Transverse colon (tissue), 4 donors: ENCODE measurements around the gene HIP1R. TPM values are rescaled to one million over a fixed set of nuclear protein-coding genes. Genes with fewer than 3 reads are reported as not detected.

Experiments used
- DNase-seq: peaks from one replicate; pipeline ENCODE4 v3.0.0-alpha.2; 2019
- H3K27ac ChIP-seq, 4 donors: fragments of 200-600 bp; sonication (generic); 2 replicates each; pipeline ENCODE4 v1.5.1; 2016 to 2018; ENCODE audit warnings: inconsistent platforms in 4 of 4
- H3K27me3 ChIP-seq: fragments of 200-600 bp; sonication (generic); 2 replicates; pipeline ENCODE4 v1.5.1; 2017; ENCODE audit warnings: inconsistent platforms
- H3K36me3 ChIP-seq, 4 donors: fragments of 200-600 bp; sonication (generic); 2 replicates each; pipeline ENCODE4 v1.5.1; 2017 to 2019; ENCODE audit warnings: inconsistent platforms in 4 of 4
- H3K4me1 ChIP-seq, 4 donors: fragments of 200-600 bp; sonication (generic); 2 replicates each; pipeline ENCODE4 v1.5.1; 2017 to 2020; ENCODE audit warnings: inconsistent platforms in 4 of 4
- H3K4me3 ChIP-seq, 4 donors: fragments of 200-600 bp; sonication (generic); 1 replicate in 1 of 4; 2 replicates in 3 of 4; pipeline versions ENCODE4 v1.5.1 to v1.6.1; 2017 to 2019; ENCODE audit warnings: inconsistent platforms in 4 of 4
- H3K9me3 ChIP-seq, 2 donors: fragments of 200-600 bp; sonication (generic); 2 replicates each; pipeline ENCODE4 v1.5.1; 2017 to 2019; ENCODE audit warnings: inconsistent platforms in 2 of 2
- CTCF ChIP-seq, 5 experiments: fragments of 200-600 bp in 3 of 5; fragments of 450-650 bp in 2 of 5; sonication (generic) in 3 of 5; IDR thresholded peaks; 1 replicate in 2 of 5; 2 replicates in 3 of 5; pipeline ENCODE4 v1.5.1; 2016 to 2017; ENCODE audit warnings: antibody characterized with exemption in 5 of 5, inconsistent platforms in 3 of 5, mild to moderate bottlenecking in 2 of 5, moderate library complexity in 1 of 5
- EP300 ChIP-seq: sonication (generic); formaldehyde crosslinking; IDR thresholded peaks from one replicate; pipeline ENCODE4 v1.6.1; 2017; ENCODE audit warnings: antibody characterized with exemption, low read depth
- POLR2A ChIP-seq: fragments of 450-650 bp; IDR thresholded peaks from one replicate; pipeline ENCODE4 v1.6.1; 2016; ENCODE audit warnings: antibody characterized with exemption, mild to moderate bottlenecking, moderate library complexity
- POLR2AphosphoS5 ChIP-seq, 3 donors: sonication (generic); formaldehyde crosslinking; IDR thresholded peaks; one replicate each; pipeline ENCODE4 v1.6.1; 2016; ENCODE audit warnings: antibody characterized with exemption in 3 of 3
- WGBS, 2 donors: methylation state at CpG; one replicate each; pipeline ENCODE4 v1.1.5; 2018; ENCODE audit warnings: low coverage in 1 of 2; 5-methylcytosine and 5-hydroxymethylcytosine counted together
- in situ Hi-C, 4 donors: fragments of 200-750 bp; cut with MboI; loops; one replicate each; pipeline versions ENCODE4 v1.15.0 to v1.15.1; 2017; ENCODE audit warnings: low sequenced_read_pairs in 3 of 4, low pct_ligation_motif_present in 1 of 4, low pct_unique_long_range_greater_than_20kb in 1 of 4
- intact Hi-C: fragments of 100-400 bp; cut with DNase I; formaldehyde crosslinking; loops from one replicate; pipeline ENCODE4 v1.15.1; 2023; ENCODE audit warnings: low total_unique reads
- total RNA-seq, 4 donors: library from RNA; depleted of rRNA; stranded (reverse); fragments of >200 nt; gene quantifications; one replicate each; pipeline ENCODE4 v1.1.0, GENCODE V29; 2016

The HIP1R gene
- total RNA-seq, 4 donors from 2014 or later = 72.4 to 459 (median 146) TPM

GRCh38 chr12:122835750-122836026, 431 bp downstream of the HIP1R start:
- Histone ChIP-seq H3K36me3 (no peaks in the 10 kb centered on the region), H3K27ac (peak overlapping the region; percentile 88 to 94 (median 93)), H3K27me3 (no peaks in the 10 kb centered on the region), H3K9me3 (no peaks in the 10 kb centered on the region), H3K4me3 (peak overlapping the region; percentile 40 to 90 (median 84)), H3K4me1 (peaks cover 0 to 52% (median 43%) of the 10 kb centered on the region in 4 donors)
- intact Hi-C loops = loop anchor here (1.0 kb wide), 1 partner anchor 23 kb away; no protein-coding TSS in a partner anchor
- peak; percentile 50 for DNase-seq
- WGBS, 2 donors = no CpG with 5 or more reads among the region's 43 CpGs
- in situ Hi-C loops = no loop called here
- TF ChIP-seq POLR2AphosphoS5 (IDR thresholded peaks at IDR 0.05) (no peak), POLR2A (no peak), CTCF (IDR thresholded peaks at IDR 0.05) (no peak)

GRCh38 chr12:122836027-122836921, 1.0 kb downstream of the HIP1R start:
- WGBS, 2 donors = 0 to 37% methylated on average over 2 to 41 of the region's 42 CpGs

GRCh38 chr12:122837306-122838265, 2.3 kb downstream of the HIP1R start:
- intact Hi-C loops (no loop called here), in situ Hi-C loops (no loop called here)
- Histone ChIP-seq H3K27me3 (no peaks in the 10 kb centered on the region), H3K4me1 (peaks cover 0 to 52% (median 43%) of the 10 kb centered on the region in 4 donors), H3K36me3 (no peaks in the 10 kb centered on the region), H3K4me3 (peak overlapping the region in 1 of 4 donors; percentile 4), H3K9me3 (no peaks in the 10 kb centered on the region), H3K27ac (peak overlapping the region; percentile 88 to 94 (median 93))
- 62 to 81% methylated on average over 12 to 22 of the region's 22 CpGs for WGBS, 2 donors
- DNase-seq = peak; percentile 35
- no peak for TF ChIP-seq EP300
- peak; percentile 36 for TF ChIP-seq POLR2A

More at GRCh38 chr12:122836027-122836921, 1.0 kb downstream of the HIP1R start:
- no peaks in the 10 kb centered on the region for H3K27me3 ChIP-seq
- TF ChIP-seq EP300 (no peak), CTCF (IDR thresholded peaks at IDR 0.05) (no peak), POLR2AphosphoS5 (IDR thresholded peaks at IDR 0.05) (peak; percentile 41 to 78 (median 66)), POLR2A (peak; percentile 55)
- no peaks in the 10 kb centered on the region for H3K36me3 ChIP-seq
- in situ Hi-C loops (no loop called here), intact Hi-C loops (no loop called here)
- peak overlapping the region; percentile 40 to 90 (median 84) for H3K4me3 ChIP-seq
- no peaks in the 10 kb centered on the region for H3K9me3 ChIP-seq
- peak; percentile 72 for DNase-seq
- H3K27ac ChIP-seq = peak overlapping the region; percentile 88 to 94 (median 93)
- H3K4me1 ChIP-seq = peaks cover 0 to 52% (median 43%) of the 10 kb centered on the region in 4 donors

- Histone ChIP-seq H3K4me1 (peaks cover 0 to 52% (median 43%) of the 10 kb centered on the region in 4 donors), H3K4me3 (no peak overlapping the region), H3K9me3 (no peaks in the 10 kb centered on the region), H3K27ac (peak overlapping the region; percentile 88 to 94 (median 93)), H3K27me3 (no peaks in the 10 kb centered on the region), H3K36me3 (no peaks in the 10 kb centered on the region)
- in situ Hi-C loops = no loop called here
- no peak for DNase-seq
- TF ChIP-seq POLR2AphosphoS5 (IDR thresholded peaks at IDR 0.05) (no peak), POLR2A (no peak), CTCF (IDR thresholded peaks at IDR 0.05) (no peak), EP300 (no peak)
- intact Hi-C loops = no loop called here
- 57 to 90% methylated on average over 2 to 5 of the region's 5 CpGs for WGBS, 2 donors
Measured at GRCh38 chr12:122838841-122839240, 3.6 kb downstream of the HIP1R start.
